Measurements from ENCODE around the gene MTG1. TPM values are rescaled to one million over a fixed set of nuclear protein-coding genes. Genes with fewer than 3 reads are reported as not detected.

Gene MTG1
- polyA plus RNA-seq, 1 experiment, result 38.1 TPM

GRCh38 chr10:133396035-133396624 is 2.2 kb downstream of the MTG1 start:
- Histone ChIP-seq H3K27me3 (ENCODE audit: control insufficient read depth, insufficient read depth, low read length) (no peaks in the 10 kb centered on the region), H3K36me3 (ENCODE audit: control insufficient read depth, insufficient read depth, low read length) (peaks cover 13% of the 10 kb centered on the region), H3K4me3 (ENCODE audit: low read depth, low read length) (no peak overlapping the region)
- TF ChIP-seq CTCF (IDR thresholded peaks at IDR 0.05; ENCODE audit: insufficient read depth, low read depth, low read length), result no peak
- CTCF ChIA-PET, result no interaction called here
- no peak for DNase-seq (ENCODE audit: low read depth)
- POLR2A ChIA-PET, result no interaction called here

GRCh38 chr10:133397938-133398337 is 4.0 kb downstream of the MTG1 start:
- no peak for TF ChIP-seq CTCF (IDR thresholded peaks at IDR 0.05; ENCODE audit: insufficient read depth, low read depth, low read length)
- Histone ChIP-seq H3K36me3 (ENCODE audit: control insufficient read depth, insufficient read depth, low read length) (peaks cover 20% of the 10 kb centered on the region), H3K4me3 (ENCODE audit: low read depth, low read length) (no peak overlapping the region), H3K27me3 (ENCODE audit: control insufficient read depth, insufficient read depth, low read length) (no peaks in the 10 kb centered on the region)
- CTCF ChIA-PET, result no interaction called here
- POLR2A ChIA-PET, result no interaction called here
- DNase-seq (ENCODE audit: low read depth), result no peak

- no peak overlapping the region for H3K4me3 ChIP-seq (ENCODE audit: low read depth, low read length)
- DNase-seq (ENCODE audit: low read depth), result no peak
- peaks cover 23% of the 10 kb centered on the region for H3K36me3 ChIP-seq (ENCODE audit: control insufficient read depth, insufficient read depth, low read length)
- TF ChIP-seq CTCF (IDR thresholded peaks at IDR 0.05; ENCODE audit: insufficient read depth, low read depth, low read length), result no peak
- ChIA-PET POLR2A (no interaction called here), CTCF (no interaction called here)
- no peaks in the 10 kb centered on the region for H3K27me3 ChIP-seq (ENCODE audit: control insufficient read depth, insufficient read depth, low read length)
Measured at GRCh38 chr10:133399123-133399601, 5.2 kb downstream of the MTG1 start.

- H3K36me3 ChIP-seq (ENCODE audit: control insufficient read depth, insufficient read depth, low read length), result peaks cover 23% of the 10 kb centered on the region
- POLR2A ChIA-PET, result no interaction called here
- no peak for TF ChIP-seq CTCF (IDR thresholded peaks at IDR 0.05; ENCODE audit: insufficient read depth, low read depth, low read length)
- H3K4me3 ChIP-seq (ENCODE audit: low read depth, low read length), result no peak overlapping the region
- no peak for DNase-seq (ENCODE audit: low read depth)
- H3K27me3 ChIP-seq (ENCODE audit: control insufficient read depth, insufficient read depth, low read length), result no peaks in the 10 kb centered on the region
- CTCF ChIA-PET, result no interaction called here
Measured at GRCh38 chr10:133400624-133401424, 6.9 kb downstream of the MTG1 start.

GRCh38 chr10:133401500-133401899 is 7.5 kb downstream of the MTG1 start:
- POLR2A ChIA-PET, result no interaction called here
- CTCF ChIA-PET, result no interaction called here
- peaks cover 20% of the 10 kb centered on the region for H3K36me3 ChIP-seq (ENCODE audit: control insufficient read depth, insufficient read depth, low read length)

More at GRCh38 chr10:133401500-133401899, 7.5 kb downstream of the MTG1 start:
- no peak overlapping the region for H3K4me3 ChIP-seq (ENCODE audit: low read depth, low read length)
- TF ChIP-seq CTCF (IDR thresholded peaks at IDR 0.05; ENCODE audit: insufficient read depth, low read depth, low read length), result no peak
- no peak for DNase-seq (ENCODE audit: low read depth)
- H3K27me3 ChIP-seq (ENCODE audit: control insufficient read depth, insufficient read depth, low read length), result no peaks in the 10 kb centered on the region

All from BJ (cell line).